ENCODE measurements around the gene STARD8.
"Not testable (repeated sequence)": the region's sequence is repeated elsewhere in the genome, so short reads cannot be mapped to it uniquely, and the experiment has no call there.

The STARD8 gene

GRCh38 chrX:68719181-68719903 lies 71.9 kb downstream of the STARD8 start:
- no peak for DNase-seq

GRCh38 chrX:68719904-68720614 lies 72.6 kb downstream of the STARD8 start:
- no peak for DNase-seq

GRCh38 chrX:68720851-68721250 lies 73.4 kb downstream of the STARD8 start:
- DNase-seq, result no peak

- no peak for DNase-seq
Observed at GRCh38 chrX:68721546-68721945, 74.1 kb downstream of the STARD8 start.

- DNase-seq, result no peak
Observed at GRCh38 chrX:68721991-68722860, 74.8 kb downstream of the STARD8 start.

GRCh38 chrX:68723491-68724155 lies 76.2 kb downstream of the STARD8 start:
- no peak for DNase-seq

- DNase-seq, result no peak
Observed at GRCh38 chrX:68724531-68725020, 77.1 kb downstream of the STARD8 start.

- DNase-seq, result no peak
Observed at GRCh38 chrX:68725756-68726365, 78.4 kb downstream of the STARD8 start.

GRCh38 chrX:68726366-68726765 lies 78.9 kb downstream of the STARD8 start:
- no peak for DNase-seq

- DNase-seq, result no peak
Observed at GRCh38 chrX:68727696-68728095, 80.2 kb downstream of the STARD8 start.

- DNase-seq, result no peak
Observed at GRCh38 chrX:68728186-68728585, 80.7 kb downstream of the STARD8 start.

- DNase-seq, result no peak
Observed at GRCh38 chrX:68731254-68731653, 83.8 kb downstream of the STARD8 start.

GRCh38 chrX:68732906-68733493 lies 85.5 kb downstream of the STARD8 start:
- DNase-seq, result no peak

GRCh38 chrX:68735266-68735665 lies 87.8 kb downstream of the STARD8 start:
- no peak for DNase-seq

- DNase-seq, result not testable (repeated sequence)
Observed at GRCh38 chrX:68741864-68742263, 94.4 kb downstream of the STARD8 start.

GRCh38 chrX:68743754-68744153 lies 96.3 kb downstream of the STARD8 start:
- no peak for DNase-seq

- no peak for DNase-seq
Observed at GRCh38 chrX:68746988-68747387, 99.5 kb downstream of the STARD8 start.

- no peak for DNase-seq
Observed at GRCh38 chrX:68748030-68748429, 100.6 kb downstream of the STARD8 start.

- DNase-seq, result no peak
Observed at GRCh38 chrX:68749426-68749825, 102.0 kb downstream of the STARD8 start.

- DNase-seq, result no peak
Observed at GRCh38 chrX:68750316-68750715, 102.8 kb downstream of the STARD8 start.

- no peak for DNase-seq
Observed at GRCh38 chrX:68751372-68751771, 103.9 kb downstream of the STARD8 start.

GRCh38 chrX:68753218-68753617 lies 105.8 kb downstream of the STARD8 start:
- DNase-seq, result no peak

Data from SHP77 treated with DMSO at 0.1 percent for 48 hours (cell line).